GM12892 (cell line): Measurements from ENCODE around the gene PRKCZ.

Experiments used
- DNase-seq: peaks from one replicate; pipeline ENCODE4 v3.0.0; 2011; ENCODE audit not compliant: insufficient read length
- FAIRE-seq: peaks from 2 replicates; lab custom pipeline; 2011; peaks lifted over from hg19 to GRCh38; lab: Jason Lieb, UNC
- POLR2A ChIP-seq: IDR thresholded peaks from 2 replicates; pipeline ENCODE4 v1.6.1; 2011; ENCODE audit warnings: low read depth, low read length, control low read depth
- POLR2AphosphoS5 ChIP-seq: IDR thresholded peaks from 2 replicates; pipeline ENCODE4 v1.6.1; 2011; ENCODE audit warnings: low read depth, low read length, control low read depth
- TAF1 ChIP-seq: IDR thresholded peaks from 2 replicates; pipeline ENCODE4 v1.6.1; 2011; ENCODE audit warnings: low read depth, mild to moderate bottlenecking, control low read depth, low read length, borderline replicate concordance

PRKCZ gene

DNA sequence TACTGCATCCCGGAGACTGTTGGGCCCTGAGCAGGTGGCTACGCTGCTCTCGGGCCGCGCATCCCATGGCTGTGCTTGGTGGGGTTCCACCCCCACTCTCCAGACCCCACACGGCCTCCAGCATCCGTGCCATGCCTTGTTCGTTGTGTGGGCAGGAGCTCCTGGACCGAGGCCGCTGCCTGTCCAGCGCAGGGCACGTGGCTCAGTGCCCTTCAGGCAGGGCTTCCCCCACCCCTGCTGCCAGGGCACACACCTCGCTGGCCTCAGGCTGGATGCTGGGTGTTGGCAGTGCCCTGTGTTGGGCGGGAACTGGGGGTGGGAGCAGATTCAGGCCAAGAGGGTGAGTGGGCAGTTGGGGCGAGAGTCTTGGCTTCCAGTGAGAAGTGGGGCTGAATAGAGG, 9.9 kb downstream of the PRKCZ start:
- FAIRE-seq = no peak
- no peak for DNase-seq
- TF ChIP-seq POLR2AphosphoS5 = no peak
- TF ChIP-seq TAF1 = no peak
- TF ChIP-seq POLR2A = no peak

DNA sequence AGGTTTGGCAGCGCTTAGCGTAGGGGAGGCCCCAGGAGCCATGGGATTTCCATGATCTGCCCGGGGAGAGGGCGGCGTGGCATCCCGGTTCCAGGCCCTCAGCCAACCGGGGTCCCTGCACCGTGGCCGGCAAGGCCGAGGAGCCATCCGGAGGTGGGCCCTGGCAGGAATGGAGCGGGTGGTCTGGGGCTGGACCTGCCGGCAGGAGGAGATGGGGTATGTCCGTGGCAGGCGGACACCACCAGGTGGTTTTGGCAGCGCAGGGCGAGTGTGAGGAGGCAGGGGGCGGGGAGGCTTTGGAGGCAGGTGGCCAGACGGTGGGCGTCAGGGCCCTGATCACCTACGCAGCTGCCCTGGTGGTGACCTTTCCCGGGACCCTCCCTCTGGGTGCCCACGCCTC, 10.3 kb downstream of the PRKCZ start:
- FAIRE-seq = no peak
- no peak for DNase-seq
- no peak for TF ChIP-seq TAF1
- no peak for TF ChIP-seq POLR2A
- no peak for TF ChIP-seq POLR2AphosphoS5

DNA sequence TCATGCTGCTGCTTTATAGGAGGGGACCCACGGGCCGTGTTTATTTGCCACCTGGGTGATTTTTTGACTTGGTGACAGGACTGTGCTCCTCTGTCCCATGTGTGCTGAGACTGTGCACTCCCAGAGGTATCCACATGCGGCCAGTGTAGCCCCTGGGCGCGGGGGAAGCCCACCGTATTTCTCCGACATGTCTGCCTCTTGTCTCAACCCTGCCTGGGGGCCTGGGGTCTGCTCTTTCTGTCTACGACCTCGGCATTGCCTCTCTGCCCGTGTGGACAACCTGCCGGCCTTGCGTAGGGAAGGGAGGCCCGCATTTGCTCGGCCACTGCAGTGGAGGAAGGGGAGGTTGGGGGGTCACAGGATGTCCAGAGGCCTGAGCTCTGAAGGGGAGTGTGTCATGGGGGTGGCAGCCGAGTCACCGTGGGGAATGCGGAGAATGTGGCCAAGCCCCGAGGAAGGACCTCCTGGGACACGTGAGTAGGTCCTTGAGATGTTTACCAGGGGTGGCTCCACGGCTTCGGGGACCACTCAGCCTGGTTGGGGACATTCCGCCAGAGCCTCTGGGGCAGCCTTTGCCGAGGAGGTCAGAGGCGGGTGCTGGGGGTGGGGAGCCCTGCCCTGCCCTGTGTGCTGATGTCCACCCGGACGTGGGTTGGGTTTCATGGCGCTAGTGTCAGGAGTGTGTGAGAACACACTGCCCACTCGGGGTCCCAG, 11.0 kb downstream of the PRKCZ start:
- no peak for TF ChIP-seq POLR2AphosphoS5
- no peak for TF ChIP-seq TAF1
- no peak for TF ChIP-seq POLR2A
- FAIRE-seq (no peak), DNase-seq (no peak)

DNA sequence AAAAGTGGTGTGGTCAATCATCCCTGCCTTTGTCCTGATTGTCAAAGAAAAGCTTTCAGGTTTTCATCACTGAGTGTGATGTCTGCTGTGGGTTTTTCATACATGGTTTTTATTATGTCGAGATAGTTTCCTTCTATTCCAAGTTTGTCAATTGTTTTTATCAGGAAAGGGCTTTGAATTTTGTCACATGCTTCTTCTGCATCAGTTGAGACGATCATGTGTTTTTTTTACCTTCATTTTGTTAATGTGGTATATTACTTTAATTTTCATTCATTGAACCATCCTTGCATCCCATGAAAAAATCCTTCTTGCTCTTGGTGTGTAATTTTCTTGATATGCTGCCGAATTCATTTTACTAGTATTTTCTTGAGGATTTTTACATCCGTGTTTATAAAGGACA, 15.5 kb downstream of the PRKCZ start:
- FAIRE-seq = no peak
- TF ChIP-seq POLR2A (no peak), POLR2AphosphoS5 (no peak), TAF1 (no peak)

DNA sequence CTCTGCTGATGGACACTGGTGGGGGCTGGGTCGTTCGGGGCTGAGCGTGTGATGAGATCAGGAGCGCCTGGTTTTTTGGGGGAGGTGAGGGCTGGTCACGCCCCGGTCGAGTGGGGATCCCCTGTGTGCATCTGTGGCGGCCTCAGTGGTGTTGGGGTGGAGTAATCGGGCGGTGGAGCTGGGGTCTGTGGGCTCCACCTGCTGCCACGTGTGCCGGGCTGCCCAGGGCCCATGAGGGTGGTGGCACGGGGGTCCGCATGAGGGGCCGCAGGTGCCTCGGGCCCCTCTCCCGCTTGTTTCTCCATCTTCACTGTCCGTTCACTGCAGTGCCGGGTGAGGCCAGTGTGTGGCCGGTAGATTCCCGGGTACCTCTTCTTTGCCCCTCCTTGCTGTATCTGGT, 17.2 kb downstream of the PRKCZ start:
- TF ChIP-seq POLR2AphosphoS5 (no peak), TAF1 (no peak), POLR2A (no peak)
- DNase-seq = no peak
- FAIRE-seq = no peak

More for the DNA sequence above, 15.5 kb downstream of the PRKCZ start:
- no peak for DNase-seq

DNA sequence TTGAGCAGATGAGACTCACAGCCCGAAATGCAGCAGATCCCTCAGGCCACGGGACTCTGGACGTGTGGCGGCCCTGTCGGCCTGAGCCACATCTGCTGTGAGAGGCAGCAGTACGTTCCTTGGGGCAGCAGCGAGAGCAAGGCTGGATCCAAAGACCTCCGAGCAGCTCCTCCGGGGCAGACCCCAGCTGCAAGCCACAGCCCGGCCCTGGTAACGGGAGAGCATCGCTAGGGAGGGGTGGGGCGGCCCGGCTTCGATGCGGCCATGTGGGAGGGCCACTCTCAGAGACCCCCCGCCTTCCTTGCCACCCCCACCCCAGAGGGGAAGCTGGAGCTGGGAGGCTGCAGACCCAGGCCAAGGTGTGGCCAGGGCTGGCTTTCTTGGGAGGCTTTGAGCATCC, 17.8 kb downstream of the PRKCZ start:
- TF ChIP-seq TAF1 (no peak), POLR2AphosphoS5 (no peak), POLR2A (no peak)
- no peak for DNase-seq

DNA sequence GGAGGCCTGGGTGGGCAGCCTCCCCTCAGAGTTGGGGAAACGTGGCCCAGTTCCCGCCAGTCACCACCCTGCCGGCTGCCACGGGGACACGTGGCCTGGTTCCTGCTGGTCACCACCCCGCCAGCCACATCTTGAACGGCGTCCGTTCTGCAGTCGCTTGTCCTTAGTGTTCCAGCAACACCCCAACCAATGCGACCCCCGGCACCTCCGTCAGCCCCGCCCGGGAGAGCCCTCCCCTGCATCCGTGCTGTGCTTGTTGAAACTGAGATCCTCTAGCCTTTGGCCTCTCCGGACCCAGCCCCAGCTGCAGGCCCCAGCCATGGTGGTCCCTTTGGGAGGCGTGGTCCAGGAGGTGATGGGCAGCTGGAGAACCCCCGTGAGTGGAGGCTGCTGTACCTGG, 18.7 kb downstream of the PRKCZ start:
- DNase-seq (no peak), FAIRE-seq (no peak)
- TF ChIP-seq POLR2A (no peak), TAF1 (no peak), POLR2AphosphoS5 (no peak)

More for the DNA sequence above, 17.8 kb downstream of the PRKCZ start:
- no peak for FAIRE-seq

DNA sequence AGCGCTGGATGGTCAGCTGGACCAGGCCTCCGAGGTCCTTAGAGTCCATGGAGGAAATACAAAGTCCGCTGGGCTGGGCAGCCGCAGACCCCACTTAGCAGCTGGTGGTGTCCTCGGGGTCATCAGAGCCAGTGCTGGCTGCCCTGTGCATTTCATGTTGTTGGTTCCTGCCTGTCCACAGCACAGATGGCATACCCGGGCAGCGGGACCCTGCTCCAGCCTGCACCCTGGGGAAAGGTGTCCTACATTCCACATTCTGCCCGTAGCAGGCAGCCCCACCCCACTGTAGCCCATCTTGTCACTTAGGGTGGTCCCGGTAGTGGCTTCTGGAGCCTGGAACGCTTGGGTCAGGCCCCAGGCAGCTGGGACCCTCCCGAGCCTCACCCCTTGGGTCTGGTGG, 19.8 kb downstream of the PRKCZ start:
- DNase-seq (no peak), FAIRE-seq (no peak)
- TF ChIP-seq TAF1 (no peak), POLR2A (no peak), POLR2AphosphoS5 (no peak)

DNA sequence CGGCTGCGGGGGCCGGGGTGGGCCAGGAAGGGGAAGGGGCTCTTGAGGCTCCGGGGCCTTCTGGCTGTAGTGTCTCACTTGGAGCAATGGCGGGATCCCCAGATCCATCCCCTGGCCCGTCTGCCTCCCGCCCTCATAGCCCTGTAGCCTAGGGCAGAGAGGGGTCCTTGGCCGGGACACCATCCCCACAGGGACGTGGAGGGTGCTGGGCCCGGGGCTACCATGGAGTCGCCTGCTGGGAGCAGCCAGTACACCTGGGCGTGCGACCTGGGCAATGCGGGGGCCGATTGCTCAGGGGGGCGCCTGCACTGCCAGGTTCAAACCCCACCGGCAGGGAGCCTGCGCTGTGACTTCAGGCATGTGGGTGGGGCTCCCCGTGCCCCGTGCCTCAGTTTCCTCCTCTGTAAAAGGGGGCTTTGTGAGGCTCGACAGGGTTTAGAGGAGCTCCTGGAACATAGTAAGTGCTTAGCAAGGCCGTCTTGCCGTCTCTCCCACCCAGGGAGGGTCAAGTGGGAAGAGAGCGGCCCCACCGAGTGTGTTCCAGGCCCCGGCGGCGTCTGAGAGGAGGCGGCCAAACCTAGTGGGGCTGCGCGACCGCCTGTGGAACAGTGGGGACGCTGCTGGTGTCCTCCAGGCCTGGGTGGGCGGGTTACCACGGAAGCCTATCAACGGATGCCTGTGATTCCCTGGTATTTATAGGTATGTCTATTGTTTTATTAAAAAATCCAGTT, 20.8 kb downstream of the PRKCZ start:
- DNase-seq (no peak), FAIRE-seq (no peak)
- TF ChIP-seq POLR2AphosphoS5 (no peak), TAF1 (no peak), POLR2A (no peak)

DNA sequence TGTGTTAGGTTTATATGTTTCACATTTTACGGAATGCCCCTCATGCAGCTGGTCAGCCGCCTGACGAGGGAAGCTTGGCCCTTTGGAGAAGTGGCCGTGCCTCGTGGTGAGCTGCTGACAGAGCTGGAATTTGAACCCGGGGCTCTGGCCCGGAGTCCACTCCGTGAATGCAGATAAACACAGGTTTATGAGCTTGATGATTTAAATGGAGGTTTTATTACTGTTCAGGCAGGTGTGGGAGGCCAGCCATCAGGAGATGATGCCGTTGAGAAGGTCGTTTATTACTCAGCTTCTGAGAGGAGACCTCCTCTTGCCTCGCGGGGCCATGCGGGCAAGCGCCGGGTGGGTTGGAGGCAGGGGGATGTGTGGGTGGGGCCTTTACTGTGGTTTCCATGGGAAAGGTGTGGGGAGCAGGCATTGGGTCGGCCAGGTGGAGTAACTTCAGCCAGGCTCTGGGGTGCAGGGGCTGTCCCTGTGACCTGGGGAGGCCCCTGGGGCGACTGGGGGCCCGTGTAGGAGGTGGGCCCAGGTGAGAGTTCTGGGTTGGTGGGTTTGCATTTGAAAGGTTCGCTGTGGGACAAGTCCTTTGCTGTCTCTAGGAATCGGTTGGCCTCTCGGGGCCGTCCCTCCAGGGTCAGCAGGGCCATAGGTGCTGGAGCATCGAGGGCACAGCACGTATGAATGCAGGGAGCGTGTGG, 22.0 kb downstream of the PRKCZ start:
- FAIRE-seq (no peak), DNase-seq (no peak)
- TF ChIP-seq TAF1 (no peak), POLR2AphosphoS5 (no peak), POLR2A (no peak)

DNA sequence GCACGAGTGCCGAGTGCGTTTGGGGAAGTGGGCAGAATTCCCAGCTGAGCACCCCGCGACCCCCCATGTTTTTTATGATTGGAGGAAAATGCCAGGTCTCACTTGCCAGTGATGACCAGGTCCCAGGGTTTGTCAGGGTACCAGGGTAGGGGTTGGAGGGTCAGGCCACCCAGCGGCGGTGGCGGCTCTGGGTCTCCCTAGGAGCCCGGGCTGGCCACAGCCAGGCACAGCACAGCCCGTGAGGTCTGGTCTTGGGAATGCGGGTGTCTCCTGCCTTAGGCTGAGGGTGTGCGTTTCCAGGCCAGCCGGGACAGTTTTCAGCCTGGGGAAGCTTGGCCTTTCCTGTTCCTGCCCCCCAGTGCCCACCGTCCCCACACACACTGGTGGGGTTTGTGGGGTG, 22.7 kb downstream of the PRKCZ start:
- TF ChIP-seq POLR2A (no peak), TAF1 (no peak), POLR2AphosphoS5 (no peak)
- FAIRE-seq (no peak), DNase-seq (no peak)
